NCI-H2171 treated with DMSO at 0.1 percent for 48 hours (cell line): Measurements from ENCODE around the gene ADH1C.
"Not testable (repeated sequence)": the region's sequence is repeated elsewhere in the genome, so short reads cannot be mapped to it uniquely, and the experiment has no call there.

ENCODE experiments used
- DNase-seq: peaks from one replicate; lab custom pipeline; 2025; lab: John Stamatoyannopoulos, UW

The ADH1C gene

GRCh38 chr4:99357948-99358347, 5.4 kb upstream of the ADH1C start:
- DNase-seq = no peak

- no peak for DNase-seq
Measured at GRCh38 chr4:99356992-99357391, 4.4 kb upstream of the ADH1C start.

- not testable (repeated sequence) for DNase-seq
Measured at GRCh38 chr4:99356149-99356548, 3.6 kb upstream of the ADH1C start.

- no peak for DNase-seq
Measured at GRCh38 chr4:99351487-99351886, 1.1 kb downstream of the ADH1C start.

- DNase-seq = no peak
Measured at GRCh38 chr4:99349338-99349737, 3.2 kb downstream of the ADH1C start.

DNA sequence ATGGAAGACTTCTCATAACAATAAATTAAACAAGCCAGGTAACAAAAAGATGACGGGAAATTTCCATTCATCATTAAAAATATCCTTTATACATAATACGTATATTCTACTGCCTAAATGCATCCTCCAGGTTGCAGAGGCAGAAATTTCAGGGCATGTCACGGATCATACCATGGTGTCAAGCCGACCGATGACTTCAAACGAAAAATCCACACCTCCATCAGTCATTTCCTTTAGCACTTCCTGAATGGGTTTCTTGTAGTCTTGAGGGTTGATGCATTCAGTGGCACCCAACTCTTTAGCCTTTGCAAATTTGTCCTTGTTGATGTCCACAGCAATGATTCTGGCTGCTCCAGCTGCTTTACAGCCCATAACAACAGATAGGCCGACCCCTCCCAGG, 9.9 kb downstream of the ADH1C start:
- not testable (repeated sequence) for DNase-seq

DNA sequence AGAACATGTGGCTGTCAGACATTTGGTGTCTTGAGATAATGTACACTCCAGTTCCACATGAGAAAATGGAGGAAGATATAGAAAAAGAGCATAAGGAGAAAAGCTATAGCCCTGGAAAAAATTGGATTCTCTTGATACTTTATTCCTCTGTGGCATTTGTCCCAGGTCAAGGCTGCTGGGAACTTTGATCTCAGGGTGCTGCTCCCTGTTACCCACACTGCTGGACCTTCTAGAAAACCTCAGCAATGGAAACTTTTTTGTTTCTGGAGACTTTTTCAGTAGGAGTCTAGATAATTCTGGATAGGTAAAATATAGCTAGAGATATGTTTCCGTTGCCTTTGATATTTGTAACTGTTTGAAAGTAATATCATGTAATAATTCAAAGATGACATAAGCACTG, 11.1 kb downstream of the ADH1C start:
- DNase-seq = no peak

- no peak for DNase-seq
Measured at GRCh38 chr4:99339172-99339571, 13.4 kb downstream of the ADH1C start.

DNA sequence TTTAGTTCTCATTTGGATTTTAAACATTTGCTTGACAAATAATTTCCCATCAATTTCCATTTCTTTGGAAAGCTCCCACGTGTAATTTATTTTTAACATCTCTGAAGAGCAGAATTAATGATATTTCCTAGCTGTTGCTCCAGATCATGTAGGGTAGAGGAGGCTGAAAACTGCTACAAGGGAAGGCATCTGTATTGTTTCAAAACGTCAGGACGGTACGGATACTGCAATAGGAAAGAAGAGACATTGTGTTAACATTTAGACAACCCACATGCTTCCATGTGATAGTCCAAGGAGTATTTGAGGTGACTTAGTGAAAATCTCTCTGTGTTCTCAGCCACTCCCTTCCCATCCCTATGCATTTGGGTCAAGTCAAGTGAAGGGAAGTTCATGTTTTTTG, 16.0 kb downstream of the ADH1C start:
- DNase-seq = no peak

DNA sequence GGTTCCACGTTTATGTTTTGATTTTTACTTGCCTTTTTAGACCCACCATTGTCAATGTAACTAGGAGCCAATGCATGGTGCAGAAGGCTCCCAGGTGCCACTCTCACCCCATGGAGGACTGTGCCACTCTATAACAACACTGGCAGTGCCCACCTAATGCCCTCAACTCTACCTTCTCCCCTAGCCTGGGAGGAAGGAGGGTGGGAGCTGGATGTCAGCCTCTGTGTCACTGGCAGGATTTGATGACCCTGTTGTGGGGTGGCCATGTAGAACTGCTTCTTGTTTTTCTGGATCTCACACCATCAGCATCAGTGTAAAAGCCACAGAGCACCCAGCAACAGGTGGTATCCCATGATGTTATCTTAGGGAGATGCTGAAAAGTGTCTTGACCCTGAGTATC, 17.7 kb downstream of the ADH1C start:
- DNase-seq = no peak

GRCh38 chr4:99330648-99331047, 21.9 kb downstream of the ADH1C start:
- no peak for DNase-seq

- DNase-seq = no peak
Measured at GRCh38 chr4:99329876-99330275, 22.7 kb downstream of the ADH1C start.

GRCh38 chr4:99324979-99325378, 27.6 kb downstream of the ADH1C start:
- DNase-seq = no peak

GRCh38 chr4:99324361-99324760, 28.2 kb downstream of the ADH1C start:
- no peak for DNase-seq

GRCh38 chr4:99323756-99324155, 28.8 kb downstream of the ADH1C start:
- DNase-seq = peak; percentile 84

GRCh38 chr4:99321241-99322191, 31.0 kb downstream of the ADH1C start, which contains the start of gene ADH1B:
TSS of gene ADH1B (minus strand) at chr4:99321401. CDS start at chr4:99321331, 70 bp downstream.
- no peak for DNase-seq

DNA sequence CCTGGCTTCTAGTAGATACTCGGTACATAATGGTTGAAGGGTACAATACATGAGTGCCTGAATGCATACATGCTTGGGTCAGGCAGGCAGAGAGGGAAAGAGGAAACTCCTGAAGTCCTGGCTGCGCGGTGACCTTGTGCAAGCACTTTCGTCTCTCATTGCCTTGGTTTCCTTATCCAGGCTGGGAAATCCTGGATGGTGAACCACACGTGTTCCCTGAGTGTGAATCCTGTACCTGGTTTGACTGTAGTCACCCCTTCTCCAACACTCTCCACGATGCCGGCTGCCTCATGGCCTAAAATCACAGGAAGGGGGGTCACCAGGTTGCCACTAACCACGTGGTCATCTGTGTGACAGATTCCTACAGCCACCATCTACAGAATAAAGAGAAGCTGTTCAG, 34.7 kb downstream of the ADH1C start:
- DNase-seq = not testable (repeated sequence)

- no peak for DNase-seq
Measured at GRCh38 chr4:99317354-99317753, 35.2 kb downstream of the ADH1C start.

DNA sequence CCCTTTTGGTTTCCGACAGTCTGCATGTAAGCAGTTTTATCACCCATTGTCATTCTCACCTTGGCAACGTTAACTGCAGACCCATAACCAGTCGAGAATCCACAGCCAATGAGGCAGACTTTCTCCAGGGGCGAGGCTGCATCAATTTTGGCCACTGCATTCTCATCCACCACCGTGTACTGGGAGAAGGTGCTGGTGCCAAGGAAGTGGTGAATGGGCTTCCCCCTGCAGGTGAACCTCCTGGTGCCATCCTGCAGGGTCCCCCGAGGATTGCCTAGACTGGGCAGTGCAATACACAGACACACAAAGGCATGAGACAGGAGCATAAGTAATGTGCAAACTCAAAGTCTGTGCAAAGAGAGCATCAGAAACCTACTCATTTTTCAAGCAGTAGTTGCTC, 36.7 kb downstream of the ADH1C start:
- no peak for DNase-seq

GRCh38 chr4:99314211-99314610, 38.3 kb downstream of the ADH1C start:
- no peak for DNase-seq

- DNase-seq = no peak
Measured at GRCh38 chr4:99310389-99310788, 42.2 kb downstream of the ADH1C start.

- DNase-seq = no peak
Measured at GRCh38 chr4:99305638-99306400, 46.7 kb downstream of the ADH1C start.
